GM19372 (cell line): ENCODE data around the gene PLD1.
"Not testable (repeated sequence)": the region's sequence is repeated elsewhere in the genome, so short reads cannot be mapped to it uniquely, and the experiment has no call there.

Source experiments
- ATAC-seq: cut with Tn5 transposase; IDR thresholded peaks from one replicate; pipeline ENCODE4 v1.9.1; 2021; ENCODE audit warnings: mild to moderate bottlenecking, low read depth, moderate library complexity; ENCODE audit not compliant: unreplicated experiment

The PLD1 gene

DNA sequence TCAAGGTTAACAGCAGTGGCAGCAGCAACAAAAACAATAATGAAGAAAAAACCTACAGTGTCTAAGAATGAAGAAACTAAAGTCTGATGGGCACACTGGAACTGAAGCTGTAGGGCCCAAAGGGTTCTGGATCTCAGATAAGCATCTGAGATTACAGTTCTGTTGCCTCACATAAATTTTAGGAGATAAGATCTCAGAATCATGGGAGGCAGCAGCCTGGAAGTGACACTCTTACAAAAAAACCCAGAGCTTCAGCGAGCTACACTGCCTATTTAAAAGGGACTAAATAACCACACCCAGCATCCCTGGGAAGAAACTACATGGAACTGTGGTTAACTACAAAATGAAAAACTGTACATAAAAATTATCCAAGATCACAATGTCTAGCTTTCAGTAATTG, 61.2 kb downstream of the PLD1 start:
- no peak for ATAC-seq

GRCh38 chr3:171748064-171748924, 62.0 kb downstream of the PLD1 start:
- no peak for ATAC-seq

DNA sequence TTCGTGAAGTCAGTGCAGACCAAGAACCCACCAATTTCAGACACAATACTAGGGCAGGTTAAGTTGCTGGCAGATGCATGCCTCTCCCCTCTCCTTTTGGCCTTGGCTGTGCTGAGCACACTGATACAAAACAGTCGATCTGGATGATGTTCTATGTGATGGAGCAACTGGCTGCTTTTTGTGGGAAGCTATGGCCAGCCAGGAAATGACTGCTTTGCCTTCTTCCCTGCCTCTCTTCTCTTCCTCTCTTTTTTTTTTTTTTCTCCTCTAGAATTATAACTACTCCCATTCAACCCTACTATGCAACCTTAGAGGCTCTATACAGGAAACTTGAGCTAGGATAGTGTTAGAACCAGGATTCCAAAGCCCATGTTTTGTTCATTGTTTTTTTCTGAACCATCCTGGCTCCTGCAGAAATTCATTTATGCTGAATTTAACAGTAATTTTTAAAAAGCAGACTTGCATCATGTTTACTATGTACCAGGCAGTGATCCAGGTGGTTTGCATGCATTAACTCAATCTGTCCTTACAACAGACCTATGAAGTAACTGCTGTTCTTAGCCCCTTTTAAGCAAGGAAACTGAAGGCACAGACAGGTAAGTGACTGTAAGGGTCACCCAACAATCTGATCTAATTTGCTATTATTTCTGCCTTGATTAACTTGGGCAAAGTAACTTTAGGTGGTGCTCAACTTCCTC, 62.9 kb downstream of the PLD1 start:
- ATAC-seq, result no peak

- not testable (repeated sequence) for ATAC-seq
Measured at GRCh38 chr3:171746320-171747222, 63.7 kb downstream of the PLD1 start.

- ATAC-seq, result no peak
Measured at GRCh38 chr3:171745577-171746319, 64.5 kb downstream of the PLD1 start.

DNA sequence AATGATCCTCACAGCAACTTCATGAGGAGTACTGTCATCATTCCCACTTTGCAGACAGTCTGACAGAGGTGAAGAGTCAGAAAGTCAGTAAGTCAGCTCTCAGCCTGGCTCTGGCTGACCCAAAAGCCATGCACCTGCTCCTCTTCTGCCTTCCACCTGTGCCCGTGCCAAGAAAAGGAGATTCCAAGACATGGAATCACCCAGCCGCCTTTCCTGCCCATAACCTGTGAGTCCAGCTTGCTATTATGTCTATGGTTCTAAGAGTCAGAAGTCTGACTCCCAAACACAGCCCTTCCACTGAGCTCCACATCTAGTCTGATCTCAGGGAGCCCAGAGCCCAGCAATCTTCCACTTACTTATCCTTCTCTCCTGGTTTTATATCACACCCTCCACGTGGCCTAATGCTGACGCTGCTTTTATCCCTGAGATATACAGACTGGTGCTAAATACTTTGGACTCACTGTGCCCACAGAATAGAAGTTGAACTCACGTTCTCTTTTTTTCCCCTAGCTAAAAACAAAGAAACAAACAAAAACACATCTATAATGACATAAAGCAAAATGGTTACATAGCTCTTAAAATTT, 66.0 kb downstream of the PLD1 start:
- no peak for ATAC-seq

GRCh38 chr3:171743327-171744157, 66.7 kb downstream of the PLD1 start:
- ATAC-seq, result no peak

DNA sequence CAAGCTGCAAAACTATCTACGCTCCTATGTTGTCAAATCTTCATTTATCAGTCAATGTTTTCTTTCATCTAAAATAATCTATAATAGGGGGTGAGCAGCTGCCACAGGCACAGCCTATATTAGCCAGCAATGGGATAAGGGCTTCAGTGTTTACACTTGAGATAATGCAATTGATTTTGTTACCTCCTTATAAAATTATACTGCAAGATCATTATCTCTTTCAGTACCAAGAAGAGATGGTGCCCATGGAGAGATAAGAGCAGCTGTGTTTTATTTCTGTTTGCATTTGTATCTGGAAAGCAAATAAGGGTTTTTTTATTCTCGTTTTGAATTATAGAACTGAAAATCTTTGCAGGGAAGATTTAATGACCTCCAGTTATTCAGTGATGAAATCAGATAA, 68.9 kb downstream of the PLD1 start:
- ATAC-seq, result no peak

DNA sequence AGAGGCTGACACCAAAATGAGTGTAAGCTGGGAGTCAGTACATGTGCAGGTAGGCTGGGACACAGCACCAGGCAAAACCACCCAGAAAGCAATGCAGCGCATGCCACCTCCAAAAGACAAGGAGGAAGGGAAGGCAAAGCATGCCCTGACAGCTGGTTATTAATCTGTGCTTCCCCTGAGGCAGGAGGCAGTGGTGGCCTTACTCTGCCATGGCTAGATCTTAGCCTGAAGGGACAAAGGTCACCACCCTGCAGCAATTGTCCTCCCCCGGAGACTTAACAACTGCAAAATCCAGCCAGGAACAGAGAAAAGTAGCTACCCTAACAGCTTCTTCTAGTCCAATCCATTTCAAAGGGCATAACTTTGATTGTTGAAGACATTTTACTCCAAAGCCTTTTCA, 73.7 kb downstream of the PLD1 start:
- no peak for ATAC-seq

GRCh38 chr3:171733561-171733960, 76.7 kb downstream of the PLD1 start:
- no peak for ATAC-seq

DNA sequence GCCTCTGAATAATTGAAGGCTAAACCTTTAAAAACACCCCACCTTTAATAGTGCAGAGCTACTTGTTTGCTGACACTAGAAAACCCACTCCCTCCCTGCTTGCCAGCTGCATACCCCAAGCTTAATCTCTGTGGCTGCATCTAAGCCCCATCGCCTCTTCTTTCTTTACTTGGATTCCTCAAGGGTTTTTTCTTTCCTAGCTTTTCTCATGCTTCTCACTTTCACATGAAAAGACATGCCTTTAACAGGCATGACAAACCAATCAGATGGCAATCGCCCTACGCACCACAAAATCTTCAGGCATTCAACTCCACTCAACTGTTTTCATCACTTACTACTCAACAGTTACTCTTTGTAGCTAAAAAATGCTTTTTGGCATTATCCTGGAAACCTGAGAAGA, 77.5 kb downstream of the PLD1 start:
- ATAC-seq, result no peak

- no peak for ATAC-seq
Measured at GRCh38 chr3:171731691-171732090, 78.6 kb downstream of the PLD1 start.

DNA sequence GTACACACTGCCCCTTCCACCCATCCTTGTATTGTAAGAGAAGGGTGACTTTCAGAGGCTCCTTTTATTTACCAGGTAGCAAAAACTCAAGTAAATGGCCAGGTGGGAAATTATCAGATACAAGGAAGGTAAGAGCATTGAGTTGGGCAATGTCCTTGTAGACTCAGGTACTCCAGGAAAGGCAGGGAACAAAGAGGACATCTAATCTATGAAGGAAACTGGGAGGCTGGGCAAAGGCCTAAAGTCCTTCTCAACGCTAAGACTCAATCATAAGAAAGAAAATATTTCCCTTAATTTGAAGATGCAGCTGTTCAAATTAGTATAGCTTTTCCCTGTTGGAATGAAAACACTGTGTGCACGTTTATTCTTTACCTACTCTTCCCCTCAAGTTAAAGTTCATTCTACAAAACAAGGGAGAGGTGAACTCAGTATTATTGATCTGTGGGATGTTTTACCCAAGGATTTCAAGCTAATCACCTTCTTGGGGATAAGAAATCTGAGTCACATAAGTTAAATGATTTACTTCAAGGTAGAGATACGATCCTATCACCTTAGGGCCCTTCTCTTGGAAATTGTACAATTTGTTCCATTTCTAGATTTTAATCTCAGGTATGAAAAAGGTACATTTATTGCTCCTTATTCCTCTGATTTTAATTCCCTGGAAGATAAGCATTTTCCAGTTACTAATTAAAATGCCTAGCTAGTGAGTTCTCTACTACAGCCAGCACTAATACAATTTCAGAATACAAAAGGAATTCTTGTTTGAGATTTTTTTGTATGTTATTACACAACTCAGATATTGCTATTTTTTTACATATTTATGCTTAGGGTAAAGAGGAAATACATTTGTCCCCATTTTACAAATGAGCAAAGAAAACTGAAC, 80.6 kb downstream of the PLD1 start:
- no peak for ATAC-seq

GRCh38 chr3:171727288-171727687, 83.0 kb downstream of the PLD1 start:
- ATAC-seq, result no peak

GRCh38 chr3:171718493-171719185, 91.6 kb downstream of the PLD1 start:
- no peak for ATAC-seq

DNA sequence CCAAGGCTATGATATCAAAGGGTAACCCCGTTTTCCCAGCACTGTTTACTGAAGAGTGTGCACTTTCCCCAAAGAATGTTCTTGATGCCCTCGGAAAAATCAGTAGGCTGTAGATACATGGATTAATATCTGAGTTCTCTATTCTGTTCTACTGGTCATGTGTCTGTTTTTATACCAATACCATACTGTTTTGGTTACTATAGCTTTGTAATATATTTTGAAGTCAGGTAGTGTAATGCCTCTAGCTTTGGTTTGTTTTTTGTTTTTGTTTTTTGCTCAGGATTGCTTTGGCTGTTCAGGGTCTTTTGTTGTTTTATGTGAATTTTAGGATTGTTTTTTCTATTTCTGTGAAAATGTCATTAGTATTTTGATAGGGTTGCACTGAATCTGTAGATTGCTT, 95.1 kb downstream of the PLD1 start:
- no peak for ATAC-seq

GRCh38 chr3:171712171-171712938, 97.9 kb downstream of the PLD1 start:
- no peak for ATAC-seq
